Effector memory CD8-positive, alpha-beta T cell (primary cell): Measurements from ENCODE around the gene UQCR11.

Experiments used
- ATAC-seq: fragments of 150-1000 bp; cut with Tn5 transposase; replicated peaks from 2 replicates; pipeline ENCODE4 v1.10.0; 2021; ENCODE audit warnings: mild to moderate bottlenecking, moderate library complexity
- DNase-seq, 3 experiments: peaks; one replicate each; pipeline ENCODE4 v3.0.0; 2021
- H3K27ac Mint-ChIP-seq, 2 donors: one replicate each; pipeline ENCODE4 v1.8.0; 2022; ENCODE audit warnings: mild to moderate bottlenecking in 2 of 2, mixed read lengths in 2 of 2, moderate library complexity in 2 of 2
- H3K27me3 Mint-ChIP-seq, 2 donors: one replicate each; pipeline ENCODE4 v1.8.0; 2022; ENCODE audit warnings: mixed read lengths in 2 of 2
- H3K36me3 Mint-ChIP-seq: one replicate; pipeline ENCODE4 v1.8.0; 2022; ENCODE audit warnings: mild to moderate bottlenecking, moderate library complexity, mixed read lengths; ENCODE audit not compliant: insufficient read depth
- H3K4me1 Mint-ChIP-seq, 2 donors: one replicate each; pipeline ENCODE4 v1.8.0; 2022; ENCODE audit warnings: low read depth in 2 of 2, mixed read lengths in 2 of 2
- H3K4me3 Mint-ChIP-seq, 2 donors: one replicate each; pipeline ENCODE4 v1.8.0; 2022; ENCODE audit warnings: mild to moderate bottlenecking in 2 of 2, mixed read lengths in 2 of 2, moderate library complexity in 2 of 2
- H3K9me3 Mint-ChIP-seq, 2 donors: one replicate each; pipeline ENCODE4 v1.8.0; 2022; ENCODE audit warnings: mixed read lengths in 2 of 2

UQCR11 gene

DNA sequence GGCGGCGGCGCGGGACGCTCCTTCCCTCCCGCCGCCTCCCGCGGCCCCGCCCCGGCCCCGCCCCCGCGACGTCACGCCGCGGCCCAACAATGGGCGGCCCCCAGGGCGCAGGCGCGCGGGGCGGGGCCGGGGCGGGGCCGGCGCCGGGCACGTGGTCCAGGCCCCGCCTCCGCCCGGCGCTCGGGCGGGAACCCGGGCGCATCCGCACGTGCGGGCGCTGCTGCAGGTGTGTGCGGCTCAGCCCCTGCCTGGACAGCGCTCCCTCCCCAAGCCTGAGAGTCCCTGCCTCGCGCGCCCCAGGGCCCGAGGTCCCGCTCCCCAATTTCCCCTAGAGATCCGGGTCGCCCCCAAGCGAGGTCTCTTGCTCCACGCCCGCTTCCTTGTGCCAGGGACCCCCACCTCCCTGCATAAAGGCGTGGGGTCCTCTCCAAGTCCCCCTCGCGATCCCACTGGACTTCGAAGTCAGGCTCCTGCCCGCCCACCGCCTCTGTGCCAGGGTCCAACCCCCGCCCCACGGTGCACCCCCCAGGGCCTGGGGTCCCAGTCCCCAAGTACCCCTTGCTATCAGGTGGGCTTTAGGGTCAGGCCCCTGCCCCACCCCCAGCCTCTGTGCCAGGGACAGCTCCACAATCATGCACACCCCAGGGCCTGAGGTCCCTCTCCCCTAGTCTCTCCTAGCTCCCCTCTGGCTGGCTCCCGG, 36.8 kb downstream of the UQCR11 start, which contains the start of gene MEX3D:
Gene MEX3D (minus strand): TSS at position 6 of the 700 bp plus-strand sequence. CDS start 267 bp downstream, outside the sequence.
- peak within 1 kb of the TSS; percentile 63 to 68 for H3K4me3 Mint-ChIP-seq
- peaks cover 13% of the 10 kb centered on the region for H3K36me3 Mint-ChIP-seq
- peaks cover 2 to 4% of the 10 kb centered on the region in 2 donors for H3K4me1 Mint-ChIP-seq
- peak; percentile 89 for ATAC-seq
- H3K27ac Mint-ChIP-seq, result no peak within 1 kb of the TSS
- peak; percentile 63 to 78 (median 64) for DNase-seq
- H3K27me3 Mint-ChIP-seq, result peaks cover 12 to 16% of the 10 kb centered on the region in 2 donors
- no peaks in the 10 kb centered on the region for H3K9me3 Mint-ChIP-seq

DNA sequence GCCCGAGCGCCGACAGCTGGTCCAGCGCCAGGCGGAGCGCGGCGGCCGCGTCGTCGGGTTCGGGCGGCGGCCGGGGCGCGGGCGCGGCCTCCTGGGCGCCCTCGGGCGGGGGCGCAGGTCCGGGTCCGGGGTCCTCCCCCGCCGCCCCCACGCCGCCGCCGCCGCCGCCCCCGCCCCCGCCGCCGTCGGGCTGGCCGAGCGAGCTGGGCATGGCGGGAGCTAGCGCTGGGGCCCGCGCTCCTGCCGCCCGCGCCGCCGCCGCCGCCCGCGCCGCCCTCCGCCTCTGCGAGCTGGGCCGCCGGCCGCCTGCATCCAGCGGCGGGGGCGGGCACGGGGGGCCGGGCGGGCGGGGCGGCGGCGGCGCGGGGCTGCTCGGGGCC, 37.4 kb downstream of the UQCR11 start:
- Mint-ChIP-seq H3K27ac (no peak overlapping the region), H3K4me3 (no peak overlapping the region), H3K4me1 (peaks cover 2 to 4% of the 10 kb centered on the region in 2 donors), H3K27me3 (peaks cover 12 to 16% of the 10 kb centered on the region in 2 donors), H3K36me3 (peaks cover 13% of the 10 kb centered on the region), H3K9me3 (no peaks in the 10 kb centered on the region)
- ATAC-seq, result peak; percentile 46
- DNase-seq, result no peak

- H3K27ac Mint-ChIP-seq, result no peak overlapping the region
Observed at GRCh38 chr19:1567116-1567847, 38.0 kb downstream of the UQCR11 start.

GRCh38 chr19:1566392-1567115, 38.7 kb downstream of the UQCR11 start:
- peaks cover 12 to 16% of the 10 kb centered on the region in 2 donors for H3K27me3 Mint-ChIP-seq

More at GRCh38 chr19:1567116-1567847, 38.0 kb downstream of the UQCR11 start:
- peaks cover 13% of the 10 kb centered on the region for H3K36me3 Mint-ChIP-seq
- ATAC-seq, result peak; percentile 4
- H3K4me1 Mint-ChIP-seq, result peaks cover 2 to 4% of the 10 kb centered on the region in 2 donors
- peaks cover 12 to 16% of the 10 kb centered on the region in 2 donors for H3K27me3 Mint-ChIP-seq
- H3K4me3 Mint-ChIP-seq, result no peak overlapping the region
- DNase-seq, result no peak
- H3K9me3 Mint-ChIP-seq, result no peaks in the 10 kb centered on the region

DNA sequence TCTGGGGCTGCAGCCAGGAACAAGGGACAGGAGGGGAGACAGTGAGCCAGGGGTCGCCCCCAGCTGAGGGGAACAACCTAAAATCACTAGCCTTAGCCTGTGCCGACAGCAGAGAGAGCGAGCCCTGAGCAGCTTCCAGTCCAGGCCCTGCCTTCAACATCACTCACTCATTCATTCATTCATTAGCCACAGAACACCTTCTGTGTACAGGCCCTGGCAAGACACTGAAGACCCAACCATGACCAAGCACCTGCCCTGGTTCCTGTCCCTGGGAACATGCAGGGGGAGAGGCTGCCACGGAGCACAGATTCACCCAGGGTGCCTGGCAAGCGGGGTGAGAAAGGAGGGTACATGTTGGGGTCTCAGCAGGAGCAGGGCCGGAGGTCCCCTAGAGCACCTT, 42.0 kb downstream of the UQCR11 start:
- Mint-ChIP-seq H3K36me3 (no peaks in the 10 kb centered on the region), H3K4me3 (no peak overlapping the region), H3K27ac (no peak overlapping the region), H3K9me3 (no peaks in the 10 kb centered on the region), H3K4me1 (no peaks in the 10 kb centered on the region), H3K27me3 (no peaks in the 10 kb centered on the region)
- ATAC-seq (no peak), DNase-seq (no peak)

More at GRCh38 chr19:1566392-1567115, 38.7 kb downstream of the UQCR11 start:
- DNase-seq (no peak), ATAC-seq (peak; percentile 2)
- Mint-ChIP-seq H3K9me3 (no peaks in the 10 kb centered on the region), H3K4me1 (peaks cover 2 to 4% of the 10 kb centered on the region in 2 donors), H3K27ac (no peak overlapping the region), H3K4me3 (peak overlapping the region in 1 of 2 donors; percentile 37), H3K36me3 (peaks cover 13% of the 10 kb centered on the region)

DNA sequence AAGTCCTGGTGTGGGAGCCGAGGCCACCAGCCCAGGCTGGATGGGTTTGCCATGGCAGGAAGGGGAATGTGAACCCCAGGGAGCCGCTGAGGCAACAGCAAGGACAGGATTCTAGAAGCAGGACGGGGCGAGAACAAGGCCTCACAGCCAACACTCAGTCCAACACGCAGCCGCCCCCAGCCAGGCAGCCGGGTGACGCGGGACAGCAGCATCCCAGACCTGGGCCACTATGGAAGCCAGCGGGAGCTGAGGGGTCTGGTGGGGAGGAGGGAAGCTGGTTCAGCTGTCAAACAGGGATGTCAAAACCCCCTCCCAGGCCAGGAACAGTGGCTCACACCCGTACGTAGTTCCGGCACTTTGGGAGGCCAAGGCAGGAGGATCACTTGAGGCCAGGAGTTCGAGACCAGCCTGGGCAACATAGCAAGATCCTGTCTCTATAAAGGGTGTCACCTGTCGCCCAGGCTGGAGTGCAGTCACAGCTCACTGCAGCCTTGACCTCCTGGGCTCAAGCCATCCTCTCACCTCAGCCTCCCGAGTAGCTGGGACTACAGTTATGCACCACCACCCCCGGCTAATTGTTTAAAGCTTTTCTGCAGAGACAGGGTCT, 43.9 kb downstream of the UQCR11 start:
- no peaks in the 10 kb centered on the region for H3K4me1 Mint-ChIP-seq
- ATAC-seq (no peak), DNase-seq (no peak)
- H3K27me3 Mint-ChIP-seq, result no peaks in the 10 kb centered on the region
- H3K4me3 Mint-ChIP-seq, result no peak overlapping the region
- H3K36me3 Mint-ChIP-seq, result no peaks in the 10 kb centered on the region
- H3K27ac Mint-ChIP-seq, result no peak overlapping the region
- no peaks in the 10 kb centered on the region for H3K9me3 Mint-ChIP-seq

DNA sequence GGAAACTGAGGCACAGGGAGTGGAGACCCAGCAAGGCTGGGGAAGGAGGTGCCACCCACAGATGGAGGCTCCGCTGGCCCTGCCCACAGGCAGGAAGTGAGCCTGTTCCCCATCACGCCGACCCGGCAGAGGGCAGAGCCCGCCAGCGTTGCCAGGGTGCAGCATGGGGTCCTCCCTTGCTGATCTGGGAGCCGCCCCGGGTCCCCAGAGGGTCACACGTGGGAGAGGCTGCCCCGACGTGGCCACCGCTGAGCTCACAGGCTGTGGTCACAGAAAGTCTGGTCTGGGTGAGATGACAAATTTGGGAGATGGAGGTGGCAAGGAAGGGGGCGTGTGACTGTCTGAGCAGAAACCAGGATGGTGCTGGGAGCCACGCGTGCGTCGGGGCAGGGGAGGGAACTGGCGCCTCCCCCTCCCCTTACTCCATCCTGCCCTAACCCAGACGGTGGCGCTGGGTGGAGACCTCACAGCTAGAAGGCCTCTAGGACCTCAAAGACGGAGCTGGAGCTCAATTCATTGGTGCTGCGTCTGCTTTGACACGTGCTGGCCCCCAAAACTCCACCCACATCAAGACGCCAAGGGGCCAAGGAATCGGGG, 44.9 kb downstream of the UQCR11 start:
- Mint-ChIP-seq H3K36me3 (no peaks in the 10 kb centered on the region), H3K4me1 (no peaks in the 10 kb centered on the region), H3K27me3 (no peaks in the 10 kb centered on the region), H3K27ac (no peak overlapping the region), H3K4me3 (no peak overlapping the region), H3K9me3 (no peaks in the 10 kb centered on the region)
- no peak for ATAC-seq
- DNase-seq, result no peak

GRCh38 chr19:1558552-1558951, 46.7 kb downstream of the UQCR11 start:
- Mint-ChIP-seq H3K27me3 (no peaks in the 10 kb centered on the region), H3K36me3 (no peaks in the 10 kb centered on the region), H3K27ac (peak overlapping the region in 1 of 2 donors; percentile 10), H3K9me3 (no peaks in the 10 kb centered on the region), H3K4me1 (no peaks in the 10 kb centered on the region), H3K4me3 (no peak overlapping the region)
- no peak for DNase-seq
- no peak for ATAC-seq

- no peak overlapping the region for H3K4me3 Mint-ChIP-seq
- no peaks in the 10 kb centered on the region for H3K9me3 Mint-ChIP-seq
- H3K27ac Mint-ChIP-seq, result no peak overlapping the region
- DNase-seq, result no peak
- H3K27me3 Mint-ChIP-seq, result peaks cover 10 to 12% of the 10 kb centered on the region in 2 donors
- H3K36me3 Mint-ChIP-seq, result no peaks in the 10 kb centered on the region
- ATAC-seq, result no peak
- no peaks in the 10 kb centered on the region for H3K4me1 Mint-ChIP-seq
Observed at GRCh38 chr19:1556390-1557070, 48.7 kb downstream of the UQCR11 start.

- Mint-ChIP-seq H3K4me1 (no peaks in the 10 kb centered on the region), H3K4me3 (no peak overlapping the region), H3K36me3 (no peaks in the 10 kb centered on the region), H3K27me3 (peaks cover 10 to 14% of the 10 kb centered on the region in 2 donors), H3K9me3 (no peaks in the 10 kb centered on the region), H3K27ac (no peak overlapping the region)
- DNase-seq (no peak), ATAC-seq (no peak)
Observed at GRCh38 chr19:1555487-1556389, 49.5 kb downstream of the UQCR11 start.

DNA sequence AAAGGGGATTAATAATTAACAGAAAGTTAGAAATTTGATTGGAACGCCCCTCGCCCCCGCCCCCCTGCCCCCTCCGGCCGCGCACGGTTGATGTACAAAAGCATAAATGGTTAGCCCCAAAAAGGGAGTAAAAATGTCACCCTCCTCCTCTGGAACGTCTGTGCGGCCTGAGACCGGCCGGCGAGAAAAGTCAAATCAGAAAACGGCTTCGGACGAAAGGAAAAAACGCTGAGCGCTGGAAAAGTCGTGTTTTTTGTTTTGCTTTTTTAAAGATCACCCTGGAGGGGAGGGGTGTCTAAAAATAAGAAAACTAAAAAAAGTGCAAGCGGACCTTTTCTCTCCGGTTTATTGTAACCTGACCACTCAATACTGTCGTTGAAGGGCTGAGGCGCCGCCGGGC, 50.3 kb downstream of the UQCR11 start:
- DNase-seq (no peak), ATAC-seq (no peak)
- Mint-ChIP-seq H3K36me3 (no peaks in the 10 kb centered on the region), H3K4me1 (no peaks in the 10 kb centered on the region), H3K27me3 (peaks cover 10 to 14% of the 10 kb centered on the region in 2 donors), H3K9me3 (no peaks in the 10 kb centered on the region), H3K27ac (no peak overlapping the region), H3K4me3 (no peak overlapping the region)

- Mint-ChIP-seq H3K4me3 (no peak overlapping the region), H3K36me3 (no peaks in the 10 kb centered on the region), H3K27ac (no peak overlapping the region), H3K4me1 (no peaks in the 10 kb centered on the region), H3K9me3 (no peaks in the 10 kb centered on the region), H3K27me3 (peaks cover 10 to 14% of the 10 kb centered on the region in 2 donors)
- no peak for ATAC-seq
- no peak for DNase-seq
Observed at GRCh38 chr19:1553415-1553814, 51.8 kb downstream of the UQCR11 start.
